Type B pancreatic cell (in vitro differentiated cells): Measurements from ENCODE around the gene MAPKBP1. TPM values are rescaled to one million over a fixed set of nuclear protein-coding genes. Genes with fewer than 3 reads are reported as not detected.

Source experiments
- DNase-seq: peaks from one replicate; pipeline ENCODE4 v3.0.0; 2021; ENCODE audit warnings: mixed read lengths; ENCODE audit not compliant: unreplicated experiment; ENCODE audit errors: extremely low spot score
- H3K27ac Mint-ChIP-seq: 2 replicates; pipeline ENCODE4 v1.8.0; 2021; ENCODE audit warnings: mild to moderate bottlenecking, mixed read lengths
- H3K27me3 Mint-ChIP-seq: 2 replicates; pipeline ENCODE4 v1.8.0; 2021; ENCODE audit warnings: mixed read lengths
- H3K36me3 Mint-ChIP-seq: 2 replicates; pipeline ENCODE4 v1.8.0; 2021; ENCODE audit warnings: mixed read lengths
- H3K4me1 Mint-ChIP-seq: one replicate; pipeline ENCODE4 v1.8.0; 2021; ENCODE audit warnings: mixed read lengths; ENCODE audit not compliant: unreplicated experiment
- H3K4me3 Mint-ChIP-seq: 2 replicates; pipeline ENCODE4 v1.8.0; 2021; ENCODE audit warnings: mild to moderate bottlenecking, mixed read lengths
- H3K9me3 Mint-ChIP-seq: 2 replicates; pipeline ENCODE4 v1.8.0; 2021; ENCODE audit warnings: mixed read lengths
- CTCF ChIP-seq: fragments of 200-600 bp; sonication (generic); conservative IDR thresholded peaks from 2 replicates; pipeline ENCODE4 v1.5.0; 2021; ENCODE audit warnings: antibody characterized with exemption, mild to moderate bottlenecking
- total RNA-seq: library from RNA; stranded (reverse); gene quantifications from 2 replicates; pipeline ENCODE4 v1.2.1, GENCODE V29; 2021; ENCODE audit warnings: low replicate concordance

The MAPKBP1 gene
- total RNA-seq, 1 donor from 2014 or later, result 34.8 TPM

GRCh38 chr15:41856716-41857115, 82.4 kb downstream of the MAPKBP1 start:
- H3K27ac Mint-ChIP-seq, result no peak overlapping the region
- H3K36me3 Mint-ChIP-seq, result no peaks in the 10 kb centered on the region
- no peak for DNase-seq
- peaks cover 4% of the 10 kb centered on the region for H3K4me1 Mint-ChIP-seq
- no peak overlapping the region for H3K4me3 Mint-ChIP-seq
- no peaks in the 10 kb centered on the region for H3K9me3 Mint-ChIP-seq
- TF ChIP-seq CTCF, result no peak
- H3K27me3 Mint-ChIP-seq, result no peaks in the 10 kb centered on the region

- DNase-seq, result no peak
- Mint-ChIP-seq H3K4me3 (no peak overlapping the region), H3K36me3 (no peaks in the 10 kb centered on the region), H3K27ac (no peak overlapping the region), H3K4me1 (peaks cover 4% of the 10 kb centered on the region), H3K27me3 (no peaks in the 10 kb centered on the region), H3K9me3 (no peaks in the 10 kb centered on the region)
- TF ChIP-seq CTCF, result no peak
These were observed 83.0 kb downstream of the MAPKBP1 start for GRCh38 chr15:41857316-41857715.

- Mint-ChIP-seq H3K27ac (peak overlapping the region; percentile 21), H3K9me3 (no peaks in the 10 kb centered on the region), H3K36me3 (no peaks in the 10 kb centered on the region), H3K4me1 (peaks cover 9% of the 10 kb centered on the region), H3K4me3 (no peak overlapping the region), H3K27me3 (no peaks in the 10 kb centered on the region)
- no peak for TF ChIP-seq CTCF
- no peak for DNase-seq
These were observed 84.5 kb downstream of the MAPKBP1 start for GRCh38 chr15:41858756-41859155.

DNA sequence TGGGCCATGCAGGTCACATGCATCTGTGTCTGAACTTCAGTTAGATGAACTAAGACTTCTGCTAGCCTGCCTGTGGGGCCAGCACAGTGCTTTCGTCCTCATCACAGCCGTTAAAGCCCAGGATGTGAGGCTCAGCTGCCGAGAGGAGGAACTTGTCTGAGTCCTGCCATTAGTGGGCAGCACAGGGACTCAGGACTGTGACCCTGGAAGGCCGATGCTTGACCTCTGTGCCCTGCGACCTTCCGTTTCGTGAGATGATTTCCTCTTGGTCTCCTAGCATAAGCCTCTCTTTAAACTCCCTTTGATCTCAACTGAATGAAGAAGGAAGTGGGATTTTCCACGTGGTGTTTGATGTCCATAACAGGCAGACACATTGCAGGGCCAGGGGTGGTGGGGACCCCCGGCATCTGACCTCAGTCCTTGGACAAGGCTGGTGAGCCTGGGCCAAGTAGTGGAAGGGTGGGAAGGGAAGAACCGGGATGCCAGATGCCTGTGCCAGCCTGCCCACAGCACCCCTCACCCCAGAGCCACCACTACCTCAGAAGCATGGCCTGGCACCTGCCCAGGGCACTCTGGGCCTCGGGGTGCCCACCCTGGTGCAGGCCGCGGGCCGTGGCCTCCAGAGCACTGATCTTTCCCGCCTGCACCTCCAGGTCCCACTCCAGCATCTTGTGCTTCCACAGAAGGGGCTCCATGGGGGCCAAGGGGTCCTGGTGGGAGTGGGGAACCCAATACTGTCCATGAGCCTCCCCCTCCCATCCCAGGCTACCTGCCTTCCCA, 86.0 kb downstream of the MAPKBP1 start:
- no peak for TF ChIP-seq CTCF
- H3K4me3 Mint-ChIP-seq, result no peak overlapping the region
- no peaks in the 10 kb centered on the region for H3K36me3 Mint-ChIP-seq
- H3K4me1 Mint-ChIP-seq, result peaks cover 9% of the 10 kb centered on the region
- no peaks in the 10 kb centered on the region for H3K27me3 Mint-ChIP-seq
- no peak for DNase-seq
- H3K9me3 Mint-ChIP-seq, result no peaks in the 10 kb centered on the region
- H3K27ac Mint-ChIP-seq, result no peak overlapping the region

DNA sequence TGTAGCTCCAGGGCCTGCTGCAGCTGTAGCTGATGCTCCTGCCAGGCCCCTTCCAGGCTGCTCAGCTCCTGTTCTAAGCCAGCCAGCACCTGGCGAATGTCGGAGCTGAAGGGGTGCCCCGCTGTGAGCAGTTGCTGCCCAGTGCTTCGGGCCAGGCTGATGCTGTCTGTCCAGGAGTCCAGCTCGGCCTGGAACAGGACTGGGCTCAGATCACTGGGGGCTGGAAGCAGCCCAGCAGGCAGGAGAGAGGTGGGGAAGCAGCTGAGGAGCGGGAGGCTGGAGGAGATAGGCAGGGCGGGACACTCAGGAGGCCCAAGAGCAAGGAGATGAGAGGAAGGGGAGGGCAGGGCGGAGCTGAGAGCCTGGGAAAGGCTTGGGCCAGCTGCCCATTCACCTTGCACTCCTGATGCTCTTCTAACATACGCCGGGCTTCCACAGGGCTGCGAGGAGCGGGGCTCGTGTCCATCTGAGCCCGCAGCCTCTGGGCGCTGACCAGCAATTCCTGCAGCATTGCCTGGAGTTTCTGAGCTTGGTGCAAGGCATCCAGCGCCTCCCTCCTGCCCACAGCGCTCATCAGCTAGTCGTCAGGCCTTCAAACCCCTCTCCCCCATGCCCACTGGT, 87.6 kb downstream of the MAPKBP1 start:
- Mint-ChIP-seq H3K27ac (no peak overlapping the region), H3K4me3 (no peak overlapping the region), H3K27me3 (no peaks in the 10 kb centered on the region), H3K9me3 (no peaks in the 10 kb centered on the region), H3K4me1 (peaks cover 5% of the 10 kb centered on the region), H3K36me3 (no peaks in the 10 kb centered on the region)
- no peak for DNase-seq
- no peak for TF ChIP-seq CTCF
